Stimulated activated CD8-positive, alpha-beta memory T cell treated with anti-CD3 and anti-CD28 coated beads, Interleukin-4, amount 100 ng/mL, for 24 hours (primary cell): Measurements from ENCODE around the gene BEST3.

ENCODE experiments used
- DNase-seq: peaks from one replicate; pipeline ENCODE4 v3.0.0-alpha.2; 2020; ENCODE audit warnings: low read depth

BEST3 gene

GRCh38 chr12:69698769-69699540, at the start of gene BEST3:
BEST3 (minus strand) TSS chr12:69699303; CDS start chr12:69697798, 1,505 bp downstream.
- no peak for DNase-seq

- DNase-seq, result no peak
These were observed 45.0 kb upstream of the BEST3 start for GRCh38 chr12:69744109-69744508.

GRCh38 chr12:69739287-69740191, 40.4 kb upstream of the BEST3 start:
- DNase-seq, result peak; percentile 36

- DNase-seq, result peak; percentile 92
These were observed 39.5 kb upstream of the BEST3 start, which contains the start of gene RAB3IP for GRCh38 chr12:69738351-69739286. RAB3IP (plus strand) TSS chr12:69738860; CDS start chr12:69755409, 16,549 bp downstream.

DNA sequence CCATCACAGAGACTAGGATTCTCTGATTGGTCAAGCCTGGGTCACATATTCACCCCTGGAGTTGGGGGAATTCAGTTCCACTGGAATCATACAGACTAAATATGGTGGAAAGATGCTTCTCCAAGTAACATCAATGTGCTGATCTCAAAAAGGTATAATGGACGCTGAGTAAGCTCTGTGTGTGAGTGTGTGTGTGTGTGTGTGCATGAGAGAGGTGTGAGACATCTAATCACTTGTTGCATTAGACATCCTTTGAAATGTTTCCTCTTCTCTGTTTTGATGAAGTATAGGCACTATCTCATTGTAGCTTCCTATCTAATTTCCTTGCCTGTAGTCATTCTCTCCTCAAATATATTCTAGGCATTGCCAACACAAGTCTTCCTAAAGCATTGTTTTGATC, 34.5 kb upstream of the BEST3 start:
- no peak for DNase-seq

DNA sequence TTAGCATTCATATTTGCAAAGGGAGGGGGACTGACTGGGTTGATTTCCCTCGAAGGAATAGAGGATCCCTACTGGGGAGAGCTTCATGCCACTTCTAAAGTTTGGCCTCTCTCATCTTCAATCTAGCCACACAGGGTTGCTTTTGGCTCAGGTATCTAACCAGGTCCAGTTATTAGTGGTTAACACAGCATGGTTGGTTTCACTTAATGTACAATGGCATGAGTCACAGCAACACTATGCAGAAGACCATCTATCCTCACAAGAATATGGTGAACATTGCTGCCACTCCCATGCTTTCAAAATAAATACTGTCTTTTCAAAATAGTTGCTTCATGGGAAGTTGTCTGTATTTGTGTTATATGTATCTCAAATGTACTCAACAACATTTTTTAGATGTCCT, 33.0 kb upstream of the BEST3 start:
- DNase-seq, result no peak

- no peak for DNase-seq
These were observed 27.8 kb upstream of the BEST3 start for GRCh38 chr12:69726922-69727321.

DNA sequence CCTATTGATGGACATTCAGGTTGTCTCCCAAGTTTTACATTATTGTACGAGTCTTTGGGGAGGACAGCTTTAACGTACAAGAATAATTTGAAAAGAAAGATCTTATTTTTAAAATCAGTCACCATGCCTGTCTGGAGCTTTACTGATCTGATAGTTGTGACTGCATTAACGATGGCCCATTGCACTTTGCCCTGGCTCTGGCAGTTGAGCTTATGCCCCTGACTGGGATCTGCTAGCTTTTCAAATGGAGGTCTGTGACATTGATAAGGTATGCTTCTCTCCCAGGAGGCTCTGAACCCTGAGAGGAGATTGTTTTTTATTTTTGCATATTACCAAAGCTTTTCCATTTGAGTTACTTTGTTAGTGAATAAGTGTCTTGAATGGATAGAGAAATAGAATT, 21.6 kb upstream of the BEST3 start:
- DNase-seq, result no peak

GRCh38 chr12:69719336-69720316, 20.5 kb upstream of the BEST3 start:
- no peak for DNase-seq

DNA sequence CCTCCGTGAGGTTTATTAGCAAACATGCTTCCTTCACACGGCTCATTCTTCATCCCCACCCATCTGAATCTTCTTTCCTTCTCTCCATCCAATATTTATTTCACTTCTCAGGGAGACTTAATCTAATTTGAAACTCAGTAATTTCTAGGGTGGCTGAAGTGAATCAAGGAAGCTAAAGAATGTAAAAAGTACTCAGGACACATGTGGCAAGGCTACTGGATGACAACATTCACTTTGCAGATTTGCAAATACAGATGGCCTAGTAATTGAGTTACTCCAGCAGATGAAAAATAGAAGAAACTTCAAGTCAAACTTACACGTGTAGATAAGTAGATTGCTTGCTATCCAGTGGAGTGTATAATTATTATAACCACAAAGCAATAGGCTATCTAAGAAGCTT, 15.4 kb upstream of the BEST3 start:
- DNase-seq, result no peak

- DNase-seq, result no peak
These were observed 13.7 kb upstream of the BEST3 start for GRCh38 chr12:69712826-69713225.

GRCh38 chr12:69708649-69709048, 9.5 kb upstream of the BEST3 start:
- no peak for DNase-seq

DNA sequence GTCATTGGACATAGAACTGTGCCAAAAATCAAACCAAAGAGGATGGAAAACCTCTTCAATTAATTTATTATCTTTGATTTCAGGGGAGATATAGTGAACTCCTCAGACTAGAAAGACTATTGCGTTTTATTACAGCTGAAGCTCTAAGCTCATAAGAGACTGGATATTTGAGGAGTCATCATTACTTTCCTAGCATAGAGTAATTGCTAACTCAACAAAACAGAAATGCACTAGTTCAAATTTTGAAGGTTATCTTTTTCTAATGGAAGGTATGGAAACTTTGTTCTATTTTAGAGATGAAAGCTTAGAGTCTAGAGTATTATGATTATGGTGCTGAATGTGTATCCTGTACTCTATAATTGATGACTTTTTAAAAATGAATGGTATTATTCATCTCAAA, 5.3 kb upstream of the BEST3 start:
- DNase-seq, result no peak

GRCh38 chr12:69703146-69703642, 4.1 kb upstream of the BEST3 start:
- DNase-seq, result no peak

DNA sequence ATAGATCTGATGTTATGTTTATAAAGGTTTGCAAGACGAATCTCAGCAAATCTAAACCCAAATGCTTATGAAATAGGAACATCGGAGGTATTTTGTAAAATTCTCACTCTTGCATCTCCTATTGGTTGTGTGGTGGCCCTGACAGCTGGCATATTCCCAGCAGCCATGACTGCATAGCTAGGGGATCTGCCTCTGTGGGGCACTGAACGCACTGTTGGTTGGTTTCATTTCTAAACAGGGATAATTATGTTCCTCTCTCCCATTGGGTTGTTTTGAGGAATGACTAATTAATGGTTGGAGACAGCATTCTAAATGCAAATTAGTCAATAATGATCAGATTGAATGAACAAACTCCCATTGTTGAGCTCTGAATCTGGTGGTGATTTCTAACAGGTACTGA, 2.7 kb upstream of the BEST3 start:
- DNase-seq, result no peak

DNA sequence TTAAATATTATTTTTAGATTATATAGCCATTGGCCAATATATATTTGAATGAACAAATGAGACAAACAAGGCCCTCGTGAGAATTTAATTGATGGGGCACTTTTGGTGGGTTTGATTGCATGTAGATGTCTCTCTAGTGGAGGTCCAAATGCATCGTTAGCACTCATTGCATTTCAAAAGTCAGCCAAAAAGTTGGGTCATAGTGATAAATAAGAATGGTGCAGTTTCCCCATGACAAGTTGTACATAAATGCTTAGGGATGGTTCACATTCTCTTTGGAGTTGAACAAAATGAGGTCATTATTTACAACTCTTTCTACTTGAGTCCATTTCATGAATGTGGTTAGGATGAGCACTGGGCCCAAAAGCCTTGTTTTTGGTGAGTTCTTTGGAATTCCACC, 1.0 kb downstream of the BEST3 start:
- DNase-seq, result no peak

DNA sequence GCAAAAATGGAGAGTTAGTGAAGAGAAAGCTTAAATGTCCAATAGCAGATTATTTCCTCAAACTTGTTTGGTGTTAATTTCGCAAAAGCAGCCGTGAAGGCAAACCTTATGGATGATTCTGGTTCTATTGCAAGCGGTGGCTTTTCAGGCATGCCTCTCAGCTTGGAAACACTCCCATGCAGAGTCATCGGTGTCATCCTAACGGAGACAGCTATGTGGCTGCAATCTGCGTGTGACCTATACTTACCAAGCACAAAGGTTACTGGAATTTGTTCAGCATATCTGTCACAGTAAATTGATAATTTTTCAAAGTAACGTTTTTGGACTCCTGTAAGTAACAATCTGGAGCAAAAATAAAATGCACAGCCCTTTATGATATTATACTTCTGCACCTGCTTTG, 5.0 kb downstream of the BEST3 start:
- no peak for DNase-seq

DNA sequence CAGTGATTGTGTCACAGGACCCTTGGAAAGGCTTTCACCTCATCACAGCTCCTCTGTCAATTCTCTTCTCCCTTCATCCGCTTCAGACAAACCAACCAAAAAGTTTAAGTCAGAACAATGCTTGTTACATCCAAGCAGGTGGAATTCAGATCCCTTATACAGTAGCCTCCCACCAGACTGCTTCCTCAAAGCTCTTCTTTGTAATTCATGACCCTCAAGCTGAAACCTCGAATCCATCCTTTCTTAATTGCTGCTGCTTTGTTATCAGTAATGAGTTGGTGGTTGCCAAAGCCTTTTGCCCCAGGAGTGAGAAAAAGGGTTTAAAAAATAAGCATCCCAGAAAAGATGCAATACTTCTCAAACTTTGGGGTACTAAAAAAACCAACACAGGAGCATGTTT, 9.5 kb downstream of the BEST3 start:
- no peak for DNase-seq

- peak; percentile 4 for DNase-seq
These were observed 10.4 kb downstream of the BEST3 start for GRCh38 chr12:69688471-69689427.
